Body of pancreas (tissue), 4 donors: ENCODE data around the gene SLC5A8. TPM values are rescaled to one million over a fixed set of nuclear protein-coding genes. Genes with fewer than 3 reads are reported as not detected.

Experiments used
- ATAC-seq: fragments of 150-250 bp; one replicate; pipeline ENCODE4 v1.9.1; 2016
- DNase-seq, 4 donors: peaks; one replicate each; pipeline ENCODE4 v3.0.0-alpha.2; 2019
- H3K27ac ChIP-seq, 4 donors: fragments of 200-600 bp; sonication (generic); 1 replicate in 3 of 4; 2 replicates in 1 of 4; pipeline versions ENCODE4 v1.5.1 to v1.6.1; 2016 to 2019; ENCODE audit warnings: mild to moderate bottlenecking in 1 of 4, mixed read lengths in 1 of 4, moderate library complexity in 1 of 4
- H3K27me3 ChIP-seq, 2 donors: fragments of 200-600 bp; sonication (generic); one replicate each; pipeline ENCODE4 v1.6.0; 2016; ENCODE audit warnings: mild to moderate bottlenecking in 1 of 2
- H3K36me3 ChIP-seq, 2 donors: fragments of 200-600 bp; sonication (generic); replicated peaks in 1 of 2; 2 replicates each; pipeline ENCODE4 v1.5.1; 2016; ENCODE audit warnings: low read depth in 2 of 2; ENCODE audit not compliant: insufficient read depth in 1 of 2
- H3K4me1 ChIP-seq: fragments of 200-600 bp; sonication (generic); one replicate; pipeline ENCODE4 v1.6.0; 2016
- H3K4me3 ChIP-seq, 2 donors: fragments of 200-600 bp; sonication (generic); 1 replicate in 1 of 2; 2 replicates in 1 of 2; pipeline ENCODE4 v1.5.1; 2016 to 2019
- H3K9me3 ChIP-seq, 3 donors: fragments of 200-600 bp; sonication (generic); 1 replicate in 2 of 3; 2 replicates in 1 of 3; pipeline ENCODE4 v1.5.1; 2016
- CTCF ChIP-seq, 7 experiments: fragments of 450-650 bp in 4 of 7; fragments of 200-600 bp in 3 of 7; sonication (generic) in 3 of 7; IDR thresholded peaks; one replicate each; pipeline ENCODE4 v1.5.1; 2016 to 2019; ENCODE audit warnings: antibody characterized with exemption in 7 of 7
- POLR2A ChIP-seq, 3 donors: fragments of 450-650 bp; IDR thresholded peaks; one replicate each; pipeline ENCODE4 v1.6.1; 2016; ENCODE audit warnings: antibody characterized with exemption in 3 of 3, mild to moderate bottlenecking in 2 of 3
- WGBS, 2 donors: methylation state at CpG; one replicate each; pipeline ENCODE4 v1.1.5; 2017; 5-methylcytosine and 5-hydroxymethylcytosine counted together
- intact Hi-C: fragments of 100-400 bp; cut with DNase I; formaldehyde crosslinking; loops from one replicate; pipeline ENCODE4 v1.15.1; 2023
- total RNA-seq, 2 donors: library from RNA; depleted of rRNA; stranded (reverse); fragments of >200 nt; gene quantifications; one replicate each; pipeline ENCODE4 v1.1.0, GENCODE V29; 2016

Gene SLC5A8
- total RNA-seq, 2 donors from 2014 or later, result not detected

- intact Hi-C loops, result no loop called here
- DNase-seq (no peak), ATAC-seq (no peak)
- Histone ChIP-seq H3K27me3 (no peaks in the 10 kb centered on the region), H3K9me3 (no peaks in the 10 kb centered on the region), H3K36me3 (no peaks in the 10 kb centered on the region), H3K27ac (no peak overlapping the region), H3K4me3 (no peak overlapping the region), H3K4me1 (no peaks in the 10 kb centered on the region)
- TF ChIP-seq CTCF (IDR thresholded peaks at IDR 0.05) (no peak), POLR2A (IDR thresholded peaks at IDR 0.05) (no peak)
- 65 to 72% methylated on average over 2 of the region's 2 CpGs for WGBS, 2 donors
Observed at GRCh38 chr12:101115326-101115725, 94.7 kb downstream of the SLC5A8 start.

GRCh38 chr12:101111441-101111840, 98.6 kb downstream of the SLC5A8 start:
- TF ChIP-seq POLR2A (IDR thresholded peaks at IDR 0.05), result no peak
- TF ChIP-seq CTCF (IDR thresholded peaks at IDR 0.05), result no peak
- H3K4me3 ChIP-seq, result no peak overlapping the region
- intact Hi-C loops, result no loop called here
- H3K4me1 ChIP-seq, result no peaks in the 10 kb centered on the region
- H3K36me3 ChIP-seq, result no peaks in the 10 kb centered on the region
- DNase-seq (no peak), ATAC-seq (no peak)
- no peaks in the 10 kb centered on the region for H3K9me3 ChIP-seq
- no peaks in the 10 kb centered on the region for H3K27me3 ChIP-seq
- no peak overlapping the region for H3K27ac ChIP-seq
- 42 to 68% methylated on average over 2 of the region's 2 CpGs for WGBS, 2 donors

DNA sequence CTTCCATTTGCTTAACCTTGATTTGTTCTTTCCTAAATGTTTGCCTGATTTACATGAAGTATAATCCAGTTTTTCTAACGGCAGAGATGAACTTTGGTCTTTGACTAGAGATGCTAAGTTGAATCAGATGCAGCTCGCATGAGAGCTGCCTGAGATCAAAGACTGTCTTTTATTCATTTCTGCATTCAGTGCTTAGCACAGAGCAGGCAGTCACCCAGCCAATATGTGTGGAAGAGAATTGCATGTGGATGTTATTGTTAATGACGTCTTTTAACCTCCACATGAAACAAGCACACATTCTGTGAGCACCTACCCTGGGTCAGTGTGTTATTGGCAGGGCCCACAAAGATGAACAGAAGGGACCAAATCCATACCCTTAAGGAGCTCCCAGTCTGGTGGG, 99.2 kb downstream of the SLC5A8 start:
- ATAC-seq (no peak), DNase-seq (no peak)
- Histone ChIP-seq H3K27me3 (no peaks in the 10 kb centered on the region), H3K4me3 (no peak overlapping the region), H3K27ac (no peak overlapping the region), H3K4me1 (no peaks in the 10 kb centered on the region), H3K36me3 (no peaks in the 10 kb centered on the region), H3K9me3 (no peaks in the 10 kb centered on the region)
- WGBS, 2 donors, result 57 to 71% methylated on average over 3 of the region's 3 CpGs
- intact Hi-C loops, result no loop called here
- TF ChIP-seq POLR2A (IDR thresholded peaks at IDR 0.05) (no peak), CTCF (IDR thresholded peaks at IDR 0.05) (no peak)

GRCh38 chr12:101108130-101108529, 101.9 kb downstream of the SLC5A8 start:
- ATAC-seq (no peak), DNase-seq (no peak)
- no peak overlapping the region for H3K27ac ChIP-seq
- WGBS, 2 donors, result 74 to 82% methylated on average over 5 of the region's 5 CpGs
- no peaks in the 10 kb centered on the region for H3K27me3 ChIP-seq
- TF ChIP-seq CTCF (IDR thresholded peaks at IDR 0.05) (no peak), POLR2A (IDR thresholded peaks at IDR 0.05) (no peak)
- no peaks in the 10 kb centered on the region for H3K36me3 ChIP-seq
- no peaks in the 10 kb centered on the region for H3K9me3 ChIP-seq
- intact Hi-C loops, result no loop called here
- H3K4me1 ChIP-seq, result no peaks in the 10 kb centered on the region
- no peak overlapping the region for H3K4me3 ChIP-seq

DNA sequence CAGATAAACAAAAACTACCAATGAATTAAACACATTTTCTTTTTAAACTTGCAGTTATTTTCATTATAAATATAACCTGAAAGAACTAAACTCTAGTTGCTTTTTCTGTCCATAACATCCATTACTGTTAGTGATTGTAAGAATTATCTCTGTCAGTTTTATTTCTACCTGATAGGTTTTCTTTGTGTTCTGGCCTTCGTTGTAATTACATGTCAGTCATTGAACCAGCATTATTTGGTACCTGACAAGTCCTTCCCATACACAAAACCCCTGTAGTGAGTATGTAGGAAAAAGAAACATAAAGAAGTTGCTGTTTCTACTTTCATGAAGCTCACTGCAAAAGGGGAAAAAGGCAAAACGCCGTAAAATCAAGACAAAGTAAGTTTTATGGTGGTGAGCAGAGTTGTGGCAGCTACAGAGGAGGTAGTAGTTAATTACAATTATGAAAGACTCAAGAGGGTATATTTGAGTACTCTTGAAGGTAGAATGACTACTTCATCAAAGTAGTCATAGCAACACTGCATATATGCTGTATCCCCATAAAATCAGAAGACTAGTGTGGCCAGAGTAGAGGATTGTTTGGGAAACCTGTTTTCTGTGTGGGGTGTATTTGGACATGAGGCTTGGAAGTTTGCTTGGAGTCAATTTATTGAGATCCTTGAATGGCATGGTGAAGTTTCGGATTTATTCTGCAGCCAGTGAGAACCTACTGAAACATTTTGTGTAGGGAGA, 102.8 kb downstream of the SLC5A8 start:
- TF ChIP-seq POLR2A (IDR thresholded peaks at IDR 0.05), result no peak
- no peak for TF ChIP-seq CTCF (IDR thresholded peaks at IDR 0.05)
- Histone ChIP-seq H3K4me3 (no peak overlapping the region), H3K36me3 (no peaks in the 10 kb centered on the region)

More for the DNA sequence above, 102.8 kb downstream of the SLC5A8 start:
- ATAC-seq (no peak), DNase-seq (no peak)
- Histone ChIP-seq H3K27me3 (no peaks in the 10 kb centered on the region), H3K27ac (no peak overlapping the region), H3K4me1 (no peaks in the 10 kb centered on the region), H3K9me3 (no peaks in the 10 kb centered on the region)
- intact Hi-C loops, result no loop called here
- WGBS, 2 donors, result 72 to 76% methylated on average over 4 of the region's 4 CpGs
